NCI-H2029 (cell line): ENCODE results near the gene SCUBE1.

ENCODE experiments used
- DNase-seq: peaks from one replicate; lab custom pipeline; 2025; lab: John Stamatoyannopoulos, UW

SCUBE1 gene

GRCh38 chr22:43343262-43343669, at the start of gene SCUBE1:
TSS of gene SCUBE1 (minus strand) at chr22:43343372. CDS start at chr22:43343261, 111 bp downstream.
- DNase-seq = peak; percentile 22

GRCh38 chr22:43392385-43392989, 49.3 kb upstream of the SCUBE1 start:
- no peak for DNase-seq

DNA sequence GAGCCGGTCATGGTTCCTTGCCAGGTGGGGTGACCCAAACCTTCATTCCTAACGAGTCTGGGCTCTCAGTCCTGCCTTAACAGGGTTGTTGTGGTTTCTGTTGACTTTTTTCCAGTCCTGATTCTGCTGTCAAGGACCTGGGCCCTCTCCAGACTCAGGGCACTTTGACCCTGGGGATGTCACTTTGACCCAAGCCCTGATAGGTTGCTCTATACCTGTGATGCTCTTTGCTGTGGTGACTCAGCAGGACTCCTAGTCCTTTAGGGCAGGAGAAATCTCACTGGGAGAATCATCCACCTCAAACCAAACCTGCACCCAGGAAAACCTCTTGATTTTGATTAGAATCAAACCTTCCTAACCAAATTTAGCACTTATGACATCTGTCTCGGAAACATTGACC, 48.1 kb upstream of the SCUBE1 start:
- DNase-seq = no peak

DNA sequence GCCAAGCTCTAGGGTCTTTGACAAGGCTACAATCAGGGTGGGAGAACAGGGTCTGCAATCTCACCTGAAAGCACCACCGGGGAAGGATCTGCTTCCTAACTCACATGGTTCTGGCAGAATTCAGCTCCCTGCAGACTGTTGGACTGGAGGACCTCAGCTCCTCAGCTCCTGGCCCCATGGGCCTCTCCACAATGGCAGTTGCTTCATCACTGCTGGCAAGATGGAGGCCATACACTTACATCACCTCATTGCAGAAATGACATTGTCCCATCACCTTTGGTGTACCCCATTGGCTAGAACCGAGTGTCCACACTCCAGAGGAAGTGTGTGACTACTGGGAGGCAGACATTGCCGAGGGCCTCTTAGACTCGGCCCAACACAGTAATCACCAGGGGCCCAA, 47.7 kb upstream of the SCUBE1 start:
- no peak for DNase-seq

DNA sequence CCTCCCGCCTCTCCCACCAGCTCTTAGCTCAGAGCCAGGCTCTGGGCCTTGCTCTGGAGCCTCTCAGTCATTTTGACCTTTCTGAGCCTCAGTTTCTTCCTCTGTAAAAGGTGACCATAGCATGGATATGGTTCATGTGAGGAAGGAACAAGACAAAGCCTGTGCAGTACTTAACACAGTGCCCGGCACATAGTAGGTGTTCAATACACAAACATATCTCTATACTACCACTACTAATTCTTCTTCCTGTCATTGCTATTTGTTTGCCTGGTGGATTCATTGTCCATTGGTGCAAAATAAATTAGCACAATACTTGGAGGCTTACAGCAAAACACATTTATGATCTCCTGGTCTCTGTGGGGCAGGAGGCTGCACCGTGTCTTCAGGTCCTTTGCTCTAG, 47.0 kb upstream of the SCUBE1 start:
- DNase-seq = no peak

DNA sequence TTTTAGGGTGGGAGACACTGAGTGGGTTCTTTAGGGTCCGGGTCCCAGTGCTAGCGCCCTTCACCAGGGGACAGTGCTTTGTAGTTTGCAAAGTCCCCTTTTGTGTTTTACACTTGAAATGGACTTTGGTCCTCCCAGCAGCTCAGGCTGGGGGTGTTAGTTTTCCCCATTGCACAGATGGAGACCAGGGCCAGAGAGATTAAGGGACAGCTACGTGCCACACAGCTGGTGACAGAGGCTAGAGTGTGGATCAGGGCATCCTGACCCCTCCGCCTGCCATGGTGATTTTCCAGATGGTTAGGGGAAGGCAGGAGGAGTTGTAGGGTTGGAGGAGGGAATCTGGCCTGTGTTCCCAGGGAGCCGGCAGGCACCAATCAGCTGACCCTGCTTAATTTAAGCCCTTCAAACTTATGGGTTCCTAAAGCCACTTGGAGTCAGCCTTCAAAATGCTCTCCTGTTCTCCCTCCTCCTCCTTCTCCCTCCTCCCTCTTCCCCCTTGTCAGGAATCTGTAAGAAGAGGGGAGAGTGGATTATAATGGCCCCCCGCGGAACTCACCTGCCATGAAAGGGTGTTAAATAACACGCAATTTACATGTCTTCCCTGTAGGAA, 46.2 kb upstream of the SCUBE1 start:
- no peak for DNase-seq

GRCh38 chr22:43388420-43388851, 45.3 kb upstream of the SCUBE1 start:
- peak; percentile 38 for DNase-seq

- no peak for DNase-seq
Observed at GRCh38 chr22:43387815-43388214, 44.6 kb upstream of the SCUBE1 start.

- DNase-seq = peak; percentile 52
Observed at GRCh38 chr22:43385770-43386641, 42.8 kb upstream of the SCUBE1 start.

GRCh38 chr22:43384863-43385262, 41.7 kb upstream of the SCUBE1 start:
- no peak for DNase-seq

- no peak for DNase-seq
Observed at GRCh38 chr22:43381693-43382092, 38.5 kb upstream of the SCUBE1 start.

- no peak for DNase-seq
Observed at GRCh38 chr22:43377896-43378704, 34.9 kb upstream of the SCUBE1 start.

- no peak for DNase-seq
Observed at GRCh38 chr22:43377548-43377895, 34.4 kb upstream of the SCUBE1 start.

DNA sequence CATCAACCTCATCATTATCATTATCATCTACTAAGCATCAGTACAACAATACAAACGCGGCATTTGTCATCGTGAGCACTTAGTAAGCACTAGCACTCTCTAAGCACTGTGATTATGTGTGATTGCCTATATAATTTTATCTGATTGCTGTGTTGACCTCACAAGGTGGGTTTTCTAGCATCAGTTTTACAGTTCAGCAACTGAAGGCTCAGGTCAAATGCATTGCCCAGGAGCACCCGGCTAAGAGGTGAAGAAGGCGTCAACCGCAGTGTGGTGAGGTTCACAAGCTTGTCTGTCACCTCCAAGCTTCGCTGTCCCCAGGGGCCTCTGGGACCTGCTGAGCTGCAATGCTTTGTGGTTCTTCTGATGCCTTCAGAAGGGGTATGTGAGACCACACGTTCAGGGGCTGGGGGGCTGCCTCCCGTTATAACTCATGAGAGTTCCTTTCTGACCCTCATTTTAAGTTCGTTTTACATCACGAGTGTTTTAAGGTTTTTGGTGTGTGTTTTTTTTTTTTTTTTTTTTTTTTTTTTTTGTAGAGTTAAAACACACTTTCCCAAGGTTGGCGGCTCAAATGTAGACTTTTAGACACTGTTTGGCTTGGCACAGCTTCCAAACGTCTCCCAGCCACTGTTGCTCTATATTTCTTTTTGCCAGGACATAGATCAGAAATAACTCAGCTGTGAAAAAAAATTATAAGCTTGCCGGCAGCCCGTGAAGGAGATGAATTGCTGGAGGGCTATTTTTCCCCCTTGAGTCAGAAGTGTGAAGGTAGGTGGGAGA, 33.8 kb upstream of the SCUBE1 start:
- DNase-seq = no peak

DNA sequence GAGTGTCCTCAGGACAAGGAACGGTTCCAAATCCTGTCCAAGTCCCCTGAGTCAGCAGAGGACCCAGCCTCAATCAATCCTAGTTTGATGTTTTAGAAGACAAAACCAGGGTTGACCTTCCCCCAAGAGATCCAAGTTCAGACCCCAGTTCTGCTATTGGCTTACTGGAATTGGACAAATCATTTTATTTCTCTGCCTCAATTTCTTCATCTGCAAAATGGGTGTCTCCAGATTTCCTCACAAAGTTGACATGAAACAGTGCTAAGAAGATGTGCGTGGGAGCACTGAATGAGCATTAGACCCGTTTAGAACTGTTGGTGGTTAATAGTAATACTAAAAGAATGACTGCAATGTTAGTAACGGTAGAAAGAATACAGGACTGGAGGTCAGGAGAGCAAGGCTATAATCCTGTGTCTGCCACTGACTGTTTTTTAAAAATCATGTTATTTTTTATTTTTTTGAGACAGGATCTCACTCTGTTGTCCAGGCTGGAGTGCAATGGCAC, 32.8 kb upstream of the SCUBE1 start:
- no peak for DNase-seq

DNA sequence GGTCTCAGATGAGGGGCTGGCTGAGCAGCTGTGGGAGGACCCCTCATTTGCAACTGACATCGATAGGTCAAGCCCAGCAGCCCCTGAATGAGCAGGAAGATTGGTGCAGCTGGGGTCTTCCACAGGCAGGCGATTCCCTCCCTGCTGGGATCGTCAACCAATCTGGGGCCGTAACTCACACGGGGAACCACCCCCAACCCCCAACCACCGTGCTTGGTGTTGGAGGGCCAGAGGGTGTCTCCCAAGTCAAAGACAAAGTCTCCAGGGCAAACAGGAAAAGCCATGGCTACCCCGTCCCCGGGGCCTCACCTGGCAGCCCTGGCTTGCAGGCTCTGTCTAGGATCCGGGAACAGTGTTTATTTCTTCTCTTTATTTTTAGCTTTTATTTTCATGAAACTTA, 26.9 kb upstream of the SCUBE1 start:
- DNase-seq = no peak

DNA sequence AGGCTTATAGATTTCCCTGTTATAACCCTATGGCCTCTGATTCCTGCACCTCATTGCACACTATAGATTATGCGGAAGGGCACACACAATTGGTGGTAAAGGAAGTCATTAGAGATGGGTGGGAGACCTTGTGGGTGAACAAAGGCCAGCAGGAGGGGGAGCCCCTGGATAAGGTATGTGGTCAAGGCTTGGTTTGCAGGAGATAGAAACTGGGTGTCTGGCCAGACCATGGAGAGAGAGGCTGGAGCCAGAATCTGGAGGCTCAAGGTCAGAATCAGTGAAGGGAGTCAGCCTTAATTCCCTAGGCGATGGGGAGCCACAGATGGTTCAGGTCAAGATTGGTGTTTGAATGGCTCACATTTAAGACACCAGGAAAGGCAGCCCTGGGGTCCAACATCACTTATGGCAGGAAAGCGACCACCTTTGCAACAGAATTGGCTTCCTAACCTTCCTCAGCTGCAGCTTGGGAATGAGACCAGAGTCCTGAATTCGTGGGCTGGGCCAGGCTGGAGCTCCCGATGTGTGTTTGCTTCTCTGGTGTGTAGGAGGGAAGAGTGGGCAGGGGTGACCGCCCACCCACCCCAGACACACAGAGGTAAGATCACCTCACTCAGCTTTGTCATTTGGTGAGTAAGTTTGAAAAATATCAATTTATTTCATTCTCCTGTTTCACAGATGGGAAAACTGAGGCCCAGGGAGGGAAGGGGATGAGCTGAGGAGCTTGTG, 22.7 kb upstream of the SCUBE1 start:
- no peak for DNase-seq

DNA sequence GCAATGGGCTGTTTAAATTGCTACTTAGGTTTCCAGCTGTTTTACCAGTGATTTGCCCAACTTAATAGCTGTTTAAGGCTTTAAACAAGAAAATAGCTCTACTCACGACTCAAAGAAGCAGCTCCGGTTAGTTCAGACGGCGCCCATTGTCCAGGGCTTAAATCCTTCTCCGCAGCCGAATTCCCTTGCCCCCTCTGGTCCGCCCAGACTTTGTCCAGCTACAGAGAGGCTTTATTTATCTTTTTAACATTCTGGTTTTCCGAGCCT, 20.9 kb upstream of the SCUBE1 start:
- DNase-seq = no peak

- DNase-seq = no peak
Observed at GRCh38 chr22:43363315-43364168, 20.4 kb upstream of the SCUBE1 start.

DNA sequence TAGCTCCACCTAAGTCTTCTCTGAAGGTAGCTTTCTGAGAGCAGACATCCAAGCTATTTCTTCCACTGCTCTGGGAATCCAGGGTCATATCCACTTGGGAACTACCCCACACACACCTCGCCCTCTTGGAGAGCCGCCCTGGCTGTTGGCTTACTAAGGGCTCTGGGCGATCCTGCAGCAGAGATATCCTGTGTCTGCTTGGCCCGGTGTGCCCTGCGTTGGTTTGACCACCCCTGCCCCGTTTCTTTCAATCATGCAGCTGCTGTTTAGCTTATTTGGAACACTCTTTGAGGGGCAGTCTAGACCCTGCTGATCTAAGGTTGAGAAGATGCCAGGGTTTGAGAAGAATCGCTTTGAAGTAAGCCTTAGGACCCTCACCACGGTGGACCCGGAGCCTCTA, 17.4 kb upstream of the SCUBE1 start:
- no peak for DNase-seq
